HG02884 (cell line): ENCODE measurements around the gene SLC25A24.

Experiments
- ATAC-seq: cut with Tn5 transposase; IDR thresholded peaks from one replicate; pipeline ENCODE4 v1.9.1; 2021; ENCODE audit warnings: mild to moderate bottlenecking, moderate library complexity; ENCODE audit not compliant: unreplicated experiment

SLC25A24 gene

GRCh38 chr1:108107658-108108057 is 92.5 kb downstream of the SLC25A24 start:
- ATAC-seq, result no peak

- no peak for ATAC-seq
These were observed 93.4 kb downstream of the SLC25A24 start for GRCh38 chr1:108106775-108107174.

- no peak for ATAC-seq
These were observed 100.0 kb downstream of the SLC25A24 start for GRCh38 chr1:108100148-108100547.

GRCh38 chr1:108097018-108097417 is 103.1 kb downstream of the SLC25A24 start:
- no peak for ATAC-seq

GRCh38 chr1:108096089-108096488 is 104.1 kb downstream of the SLC25A24 start:
- no peak for ATAC-seq

GRCh38 chr1:108089477-108089876 is 110.7 kb downstream of the SLC25A24 start:
- no peak for ATAC-seq

- ATAC-seq, result no peak
These were observed 114.5 kb downstream of the SLC25A24 start for GRCh38 chr1:108085628-108086027.

- no peak for ATAC-seq
These were observed 115.2 kb downstream of the SLC25A24 start for GRCh38 chr1:108084866-108085477.
